Measurements from ENCODE around the gene NT5DC1.

The NT5DC1 gene

DNA sequence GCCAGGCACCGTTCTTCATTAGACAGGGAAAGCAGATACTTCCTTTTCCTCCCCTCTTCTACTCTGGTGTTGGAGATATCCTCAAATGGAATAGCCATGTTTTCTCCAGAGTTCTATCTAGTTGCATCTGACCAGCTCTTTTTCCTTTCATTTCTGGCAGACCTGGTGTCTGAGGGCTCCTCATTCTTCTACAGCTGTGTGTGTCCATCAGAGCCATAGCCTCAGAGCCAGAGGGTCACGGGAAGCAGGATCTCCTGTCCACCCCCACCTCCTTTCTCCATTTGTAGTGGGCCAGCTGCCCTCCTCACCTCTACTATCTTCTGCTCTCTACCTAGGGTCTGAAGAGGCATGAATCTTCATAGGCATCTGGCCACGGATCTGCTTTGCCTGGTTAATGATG lies 96.2 kb downstream of the NT5DC1 start:
- POLR2A ChIA-PET, result no interaction called here
- Histone ChIP-seq H3K27ac (ENCODE audit: extremely low read depth, low read depth, low read length) (no peak overlapping the region), H3K4me1 (ENCODE audit: control insufficient read depth, insufficient read depth, low read length) (peaks cover 3% of the 10 kb centered on the region; the same call in 1 of the 2 replicates), H3K36me3 (ENCODE audit: control insufficient read depth in 2 of 2, insufficient read depth in 1 of 2, low read length in 2 of 2) (no peaks in the 10 kb centered on the region), H3K4me3 (ENCODE audit: low read depth, low read length) (no peak overlapping the region), H3K9me3 (ENCODE audit: control insufficient read depth, insufficient read depth, low read depth, low read length) (no peaks in the 10 kb centered on the region)
- CTCF ChIA-PET, result interaction anchor here (0.6 kb wide), 1 partner anchor 9 kb away, joined by 3 read pairs; no protein-coding TSS in a partner anchor
- TF ChIP-seq ZNF529 (tag by site-specific recombination; IDR thresholded peaks at IDR 0.05; ENCODE audit: insufficient replicate concordance), result no peak
- TF ChIP-seq ZNF571 (tag by site-specific recombination; IDR thresholded peaks at IDR 0.05), result no peak
- no peak for TF ChIP-seq ZEB2 (tag by site-specific recombination; IDR thresholded peaks at IDR 0.05)
- TF ChIP-seq, protein P1, sequence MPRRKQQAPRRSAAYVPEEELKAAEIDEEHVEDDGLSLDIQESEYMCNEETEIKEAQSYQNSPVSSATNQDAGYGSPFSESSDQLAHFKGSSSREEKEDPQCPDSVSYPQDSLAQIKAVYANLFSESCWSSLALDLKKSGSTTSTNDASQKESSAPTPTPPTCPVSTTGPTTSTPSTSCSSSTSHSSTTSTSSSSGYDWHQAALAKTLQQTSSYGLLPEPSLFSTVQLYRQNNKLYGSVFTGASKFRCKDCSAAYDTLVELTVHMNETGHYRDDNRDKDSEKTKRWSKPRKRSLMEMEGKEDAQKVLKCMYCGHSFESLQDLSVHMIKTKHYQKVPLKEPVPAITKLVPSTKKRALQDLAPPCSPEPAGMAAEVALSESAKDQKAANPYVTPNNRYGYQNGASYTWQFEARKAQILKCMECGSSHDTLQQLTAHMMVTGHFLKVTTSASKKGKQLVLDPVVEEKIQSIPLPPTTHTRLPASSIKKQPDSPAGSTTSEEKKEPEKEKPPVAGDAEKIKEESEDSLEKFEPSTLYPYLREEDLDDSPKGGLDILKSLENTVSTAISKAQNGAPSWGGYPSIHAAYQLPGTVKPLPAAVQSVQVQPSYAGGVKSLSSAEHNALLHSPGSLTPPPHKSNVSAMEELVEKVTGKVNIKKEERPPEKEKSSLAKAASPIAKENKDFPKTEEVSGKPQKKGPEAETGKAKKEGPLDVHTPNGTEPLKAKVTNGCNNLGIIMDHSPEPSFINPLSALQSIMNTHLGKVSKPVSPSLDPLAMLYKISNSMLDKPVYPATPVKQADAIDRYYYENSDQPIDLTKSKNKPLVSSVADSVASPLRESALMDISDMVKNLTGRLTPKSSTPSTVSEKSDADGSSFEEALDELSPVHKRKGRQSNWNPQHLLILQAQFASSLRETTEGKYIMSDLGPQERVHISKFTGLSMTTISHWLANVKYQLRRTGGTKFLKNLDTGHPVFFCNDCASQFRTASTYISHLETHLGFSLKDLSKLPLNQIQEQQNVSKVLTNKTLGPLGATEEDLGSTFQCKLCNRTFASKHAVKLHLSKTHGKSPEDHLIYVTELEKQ (tag by site-specific recombination; IDR thresholded peaks at IDR 0.05; ENCODE audit: borderline replicate concordance), result no peak
- no peak for TF ChIP-seq RBAK (tag by site-specific recombination; IDR thresholded peaks at IDR 0.05)
- no peak for TF ChIP-seq ZNF623 (tag by site-specific recombination; IDR thresholded peaks at IDR 0.05)
- no peak for TF ChIP-seq ZNF416 (tag by site-specific recombination; IDR thresholded peaks at IDR 0.05)
- TF ChIP-seq ZNF707 (tag by site-specific recombination; IDR thresholded peaks at IDR 0.05), result no peak
- no peak for TF ChIP-seq ZNF660 (tag by site-specific recombination; IDR thresholded peaks at IDR 0.05)
- TF ChIP-seq, protein P2, sequence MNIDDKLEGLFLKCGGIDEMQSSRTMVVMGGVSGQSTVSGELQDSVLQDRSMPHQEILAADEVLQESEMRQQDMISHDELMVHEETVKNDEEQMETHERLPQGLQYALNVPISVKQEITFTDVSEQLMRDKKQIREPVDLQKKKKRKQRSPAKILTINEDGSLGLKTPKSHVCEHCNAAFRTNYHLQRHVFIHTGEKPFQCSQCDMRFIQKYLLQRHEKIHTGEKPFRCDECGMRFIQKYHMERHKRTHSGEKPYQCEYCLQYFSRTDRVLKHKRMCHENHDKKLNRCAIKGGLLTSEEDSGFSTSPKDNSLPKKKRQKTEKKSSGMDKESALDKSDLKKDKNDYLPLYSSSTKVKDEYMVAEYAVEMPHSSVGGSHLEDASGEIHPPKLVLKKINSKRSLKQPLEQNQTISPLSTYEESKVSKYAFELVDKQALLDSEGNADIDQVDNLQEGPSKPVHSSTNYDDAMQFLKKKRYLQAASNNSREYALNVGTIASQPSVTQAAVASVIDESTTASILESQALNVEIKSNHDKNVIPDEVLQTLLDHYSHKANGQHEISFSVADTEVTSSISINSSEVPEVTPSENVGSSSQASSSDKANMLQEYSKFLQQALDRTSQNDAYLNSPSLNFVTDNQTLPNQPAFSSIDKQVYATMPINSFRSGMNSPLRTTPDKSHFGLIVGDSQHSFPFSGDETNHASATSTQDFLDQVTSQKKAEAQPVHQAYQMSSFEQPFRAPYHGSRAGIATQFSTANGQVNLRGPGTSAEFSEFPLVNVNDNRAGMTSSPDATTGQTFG (tag by site-specific recombination; IDR thresholded peaks at IDR 0.05; ENCODE audit: borderline replicate concordance), result no peak

DNA sequence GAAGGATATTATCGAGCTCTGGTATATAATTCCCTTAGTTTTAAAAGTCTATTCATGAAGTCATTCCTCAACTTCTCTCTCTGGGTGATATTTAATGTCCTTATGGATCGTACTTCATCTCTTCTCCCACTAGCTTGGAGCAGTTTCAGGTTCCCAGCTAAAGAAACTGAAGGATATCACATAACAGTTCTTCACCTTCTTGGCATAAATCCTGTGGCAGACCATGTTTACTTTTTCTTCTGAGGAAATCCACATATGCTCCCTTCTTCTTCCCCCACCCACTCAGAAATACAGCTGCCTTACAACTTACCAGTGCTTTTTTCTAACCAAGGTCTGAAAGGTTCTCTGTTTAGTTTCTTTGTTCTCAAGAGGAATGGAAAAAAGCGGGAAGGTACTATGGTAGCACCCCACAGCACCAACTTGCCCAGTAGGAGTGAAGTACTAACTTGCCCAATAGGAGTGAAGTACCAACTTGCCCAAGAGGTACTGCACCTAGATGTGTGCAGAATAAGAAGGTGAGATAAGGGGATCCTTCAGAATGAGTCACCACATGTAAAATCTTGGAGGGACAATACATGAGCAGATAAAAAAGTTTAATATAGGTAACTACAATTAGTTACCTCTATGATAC lies 100.1 kb downstream of the NT5DC1 start:
- ChIA-PET CTCF (no interaction called here), POLR2A (no interaction called here)
- no peaks in the 10 kb centered on the region for H3K36me3 ChIP-seq (ENCODE audit: control insufficient read depth in 2 of 2, insufficient read depth in 1 of 2, low read length in 2 of 2)
- no peak overlapping the region for H3K4me3 ChIP-seq (ENCODE audit: low read depth, low read length)
- H3K4me1 ChIP-seq (ENCODE audit: control insufficient read depth, insufficient read depth, low read length), result peaks cover 3% of the 10 kb centered on the region; the same call in 1 of the 2 replicates
- no peaks in the 10 kb centered on the region for H3K9me3 ChIP-seq (ENCODE audit: control insufficient read depth, insufficient read depth, low read depth, low read length)
- TF ChIP-seq, protein P3, sequence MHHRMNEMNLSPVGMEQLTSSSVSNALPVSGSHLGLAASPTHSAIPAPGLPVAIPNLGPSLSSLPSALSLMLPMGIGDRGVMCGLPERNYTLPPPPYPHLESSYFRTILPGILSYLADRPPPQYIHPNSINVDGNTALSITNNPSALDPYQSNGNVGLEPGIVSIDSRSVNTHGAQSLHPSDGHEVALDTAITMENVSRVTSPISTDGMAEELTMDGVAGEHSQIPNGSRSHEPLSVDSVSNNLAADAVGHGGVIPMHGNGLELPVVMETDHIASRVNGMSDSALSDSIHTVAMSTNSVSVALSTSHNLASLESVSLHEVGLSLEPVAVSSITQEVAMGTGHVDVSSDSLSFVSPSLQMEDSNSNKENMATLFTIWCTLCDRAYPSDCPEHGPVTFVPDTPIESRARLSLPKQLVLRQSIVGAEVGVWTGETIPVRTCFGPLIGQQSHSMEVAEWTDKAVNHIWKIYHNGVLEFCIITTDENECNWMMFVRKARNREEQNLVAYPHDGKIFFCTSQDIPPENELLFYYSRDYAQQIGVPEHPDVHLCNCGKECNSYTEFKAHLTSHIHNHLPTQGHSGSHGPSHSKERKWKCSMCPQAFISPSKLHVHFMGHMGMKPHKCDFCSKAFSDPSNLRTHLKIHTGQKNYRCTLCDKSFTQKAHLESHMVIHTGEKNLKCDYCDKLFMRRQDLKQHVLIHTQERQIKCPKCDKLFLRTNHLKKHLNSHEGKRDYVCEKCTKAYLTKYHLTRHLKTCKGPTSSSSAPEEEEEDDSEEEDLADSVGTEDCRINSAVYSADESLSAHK (tag by site-specific recombination; IDR thresholded peaks at IDR 0.05), result peak; percentile 54; the same call in 1 of the 2 replicates
- TF ChIP-seq ZNF600 (tag by site-specific recombination; IDR thresholded peaks at IDR 0.05) (0 out of 2 replicates have a peak, but pooled peaks have one; percentile 22), ZNF121 (tag by site-specific recombination; IDR thresholded peaks at IDR 0.05) (no peak), ZNF10 (tag by site-specific recombination; IDR thresholded peaks at IDR 0.05) (peak; percentile 46; the same call in 1 of the 2 replicates)
- TF ChIP-seq, protein P4, sequence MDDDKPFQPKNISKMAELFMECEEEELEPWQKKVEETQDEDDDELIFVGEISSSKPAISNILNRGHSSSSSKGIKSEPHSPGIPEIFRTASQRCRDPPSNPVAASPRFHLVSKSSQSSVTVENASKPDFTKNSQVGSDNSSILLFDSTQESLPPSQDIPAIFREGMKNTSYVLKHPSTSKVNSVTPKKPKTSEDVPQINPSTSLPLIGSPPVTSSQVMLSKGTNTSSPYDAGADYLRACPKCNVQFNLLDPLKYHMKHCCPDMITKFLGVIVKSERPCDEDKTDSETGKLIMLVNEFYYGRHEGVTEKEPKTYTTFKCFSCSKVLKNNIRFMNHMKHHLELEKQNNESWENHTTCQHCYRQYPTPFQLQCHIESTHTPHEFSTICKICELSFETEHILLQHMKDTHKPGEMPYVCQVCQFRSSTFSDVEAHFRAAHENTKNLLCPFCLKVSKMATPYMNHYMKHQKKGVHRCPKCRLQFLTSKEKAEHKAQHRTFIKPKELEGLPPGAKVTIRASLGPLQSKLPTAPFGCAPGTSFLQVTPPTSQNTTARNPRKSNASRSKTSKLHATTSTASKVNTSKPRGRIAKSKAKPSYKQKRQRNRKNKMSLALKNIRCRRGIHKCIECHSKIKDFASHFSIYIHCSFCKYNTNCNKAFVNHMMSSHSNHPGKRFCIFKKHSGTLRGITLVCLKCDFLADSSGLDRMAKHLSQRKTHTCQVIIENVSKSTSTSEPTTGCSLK (tag by site-specific recombination; IDR thresholded peaks at IDR 0.05), result no peak
- no peak overlapping the region for H3K27ac ChIP-seq (ENCODE audit: extremely low read depth, low read depth, low read length)
